GM21825 (cell line): ENCODE measurements around the gene ARHGEF3.

Source experiments
- ATAC-seq: cut with Tn5 transposase; IDR thresholded peaks from one replicate; pipeline ENCODE4 v1.9.1; 2021; ENCODE audit warnings: mild to moderate bottlenecking, moderate library complexity; ENCODE audit not compliant: unreplicated experiment

The ARHGEF3 gene

GRCh38 chr3:56823984-56824703, 22.4 kb upstream of the ARHGEF3 start:
- ATAC-seq, result no peak

GRCh38 chr3:56823421-56823926, 21.7 kb upstream of the ARHGEF3 start:
- ATAC-seq, result no peak

- no peak for ATAC-seq
Observed at GRCh38 chr3:56822501-56822900, 20.8 kb upstream of the ARHGEF3 start.

DNA sequence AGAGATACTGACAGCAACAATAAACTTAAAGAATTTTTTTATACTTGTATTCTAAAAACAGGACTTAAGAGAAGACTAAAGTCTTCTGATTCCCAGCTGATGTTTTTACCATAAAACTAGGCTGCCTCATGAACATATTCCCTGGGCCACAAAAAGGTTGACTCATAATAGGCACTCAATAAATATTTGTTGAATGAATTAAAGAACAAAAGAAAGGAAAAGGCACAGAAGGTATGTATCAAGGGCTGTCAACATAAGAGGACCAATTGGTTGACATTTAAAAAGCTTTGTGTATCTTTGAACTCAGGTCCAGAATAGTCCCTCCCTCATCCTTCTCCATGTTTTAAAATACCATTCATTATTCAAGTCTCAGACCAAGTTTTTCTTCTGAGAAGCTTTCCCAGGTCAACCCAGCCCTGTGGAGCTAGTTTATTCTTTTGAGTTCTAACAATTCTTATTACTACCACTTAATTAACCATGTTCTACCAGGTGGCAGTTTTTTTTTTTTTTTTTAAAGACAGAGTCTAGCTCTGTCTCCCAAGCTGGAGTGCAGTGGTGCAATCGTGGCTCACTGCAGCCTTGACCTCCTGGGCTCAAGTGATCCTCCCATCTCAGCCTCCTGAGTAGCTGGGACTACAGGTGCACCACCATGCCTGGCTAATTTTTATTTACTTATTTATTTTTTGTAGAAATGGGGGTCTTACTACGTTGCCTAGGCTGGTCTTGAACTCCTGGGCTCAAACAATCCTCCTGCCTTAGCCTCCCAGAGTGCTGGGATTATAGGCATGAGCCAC, 17.5 kb upstream of the ARHGEF3 start:
- ATAC-seq, result no peak

DNA sequence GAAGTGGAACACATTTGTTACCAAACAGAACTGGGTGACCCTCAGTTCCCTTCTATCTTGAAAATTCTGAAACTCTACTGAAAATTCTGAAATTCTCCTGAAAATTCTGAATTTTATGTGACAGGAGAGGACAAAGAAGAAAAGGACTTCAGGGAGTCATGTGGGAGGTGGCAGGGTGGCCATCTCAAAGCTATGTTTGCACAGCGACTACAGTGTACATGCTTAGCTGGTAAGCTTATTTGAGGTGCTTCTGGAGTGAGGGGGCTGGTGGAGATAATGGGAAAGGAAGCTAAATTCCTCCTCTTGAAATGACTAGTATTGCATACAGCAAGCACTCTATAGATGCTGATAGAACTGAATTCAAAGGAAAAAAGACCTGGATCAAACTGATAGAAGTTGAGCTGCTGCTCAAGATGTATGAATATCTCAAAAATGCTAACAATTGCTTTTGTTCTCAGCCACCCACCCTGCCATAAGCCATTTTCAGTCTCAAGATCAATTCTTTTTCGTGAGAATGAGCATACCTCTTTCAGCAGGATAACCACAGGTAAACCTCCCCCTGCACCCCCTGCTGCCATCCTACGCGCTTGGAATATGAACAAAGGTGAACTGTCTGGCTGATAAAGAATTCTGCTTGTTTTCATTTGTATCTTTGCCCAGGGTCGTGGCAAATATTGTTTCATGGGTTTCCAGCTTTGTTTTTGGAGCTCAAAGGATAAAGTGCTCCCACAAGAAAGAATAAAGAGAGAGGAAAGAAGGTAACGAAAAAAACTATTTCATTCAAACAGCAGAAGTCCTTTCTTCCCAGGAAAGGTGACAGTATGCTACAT, 16.6 kb upstream of the ARHGEF3 start:
- no peak for ATAC-seq

- no peak for ATAC-seq
Observed at GRCh38 chr3:56817646-56818045, 15.9 kb upstream of the ARHGEF3 start.

DNA sequence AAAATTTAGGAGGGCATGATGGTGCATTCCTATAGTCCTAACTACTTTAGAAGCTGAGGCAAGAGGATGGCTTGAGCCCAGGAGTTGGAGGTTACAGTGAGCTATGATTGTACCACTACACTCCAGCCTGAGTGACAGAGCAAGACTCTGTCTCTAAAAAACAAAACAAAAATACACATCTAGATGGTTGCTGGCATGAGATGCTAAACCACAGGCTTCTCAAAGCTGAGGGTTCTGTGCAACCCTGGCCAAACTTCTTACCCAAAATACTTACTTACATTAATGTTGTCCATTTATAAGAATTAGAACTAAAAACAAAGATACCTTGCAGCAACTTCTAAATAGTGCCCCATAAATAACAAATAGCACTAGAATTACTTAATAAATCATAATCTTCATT, 14.3 kb upstream of the ARHGEF3 start:
- no peak for ATAC-seq

DNA sequence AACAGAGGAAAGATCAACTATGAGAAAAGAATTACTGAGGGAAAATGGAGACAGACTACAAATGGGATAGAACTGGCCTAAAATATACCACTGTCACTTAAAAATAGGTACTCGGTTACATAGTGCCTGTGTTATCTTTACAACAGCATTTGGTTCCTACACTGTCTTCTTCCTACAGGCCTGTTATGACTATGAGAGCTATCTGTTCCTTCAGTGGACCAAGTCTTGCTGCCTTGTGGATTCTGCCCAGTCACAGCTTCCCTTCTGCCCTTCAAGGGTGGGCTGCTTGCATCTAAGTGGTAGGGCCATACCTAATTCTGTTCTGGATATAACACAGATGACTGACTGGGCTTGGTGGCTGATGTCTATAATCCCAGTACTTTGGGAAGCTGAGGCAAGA, 13.8 kb upstream of the ARHGEF3 start:
- no peak for ATAC-seq

- ATAC-seq, result no peak
Observed at GRCh38 chr3:56813653-56813960, 11.9 kb upstream of the ARHGEF3 start.

DNA sequence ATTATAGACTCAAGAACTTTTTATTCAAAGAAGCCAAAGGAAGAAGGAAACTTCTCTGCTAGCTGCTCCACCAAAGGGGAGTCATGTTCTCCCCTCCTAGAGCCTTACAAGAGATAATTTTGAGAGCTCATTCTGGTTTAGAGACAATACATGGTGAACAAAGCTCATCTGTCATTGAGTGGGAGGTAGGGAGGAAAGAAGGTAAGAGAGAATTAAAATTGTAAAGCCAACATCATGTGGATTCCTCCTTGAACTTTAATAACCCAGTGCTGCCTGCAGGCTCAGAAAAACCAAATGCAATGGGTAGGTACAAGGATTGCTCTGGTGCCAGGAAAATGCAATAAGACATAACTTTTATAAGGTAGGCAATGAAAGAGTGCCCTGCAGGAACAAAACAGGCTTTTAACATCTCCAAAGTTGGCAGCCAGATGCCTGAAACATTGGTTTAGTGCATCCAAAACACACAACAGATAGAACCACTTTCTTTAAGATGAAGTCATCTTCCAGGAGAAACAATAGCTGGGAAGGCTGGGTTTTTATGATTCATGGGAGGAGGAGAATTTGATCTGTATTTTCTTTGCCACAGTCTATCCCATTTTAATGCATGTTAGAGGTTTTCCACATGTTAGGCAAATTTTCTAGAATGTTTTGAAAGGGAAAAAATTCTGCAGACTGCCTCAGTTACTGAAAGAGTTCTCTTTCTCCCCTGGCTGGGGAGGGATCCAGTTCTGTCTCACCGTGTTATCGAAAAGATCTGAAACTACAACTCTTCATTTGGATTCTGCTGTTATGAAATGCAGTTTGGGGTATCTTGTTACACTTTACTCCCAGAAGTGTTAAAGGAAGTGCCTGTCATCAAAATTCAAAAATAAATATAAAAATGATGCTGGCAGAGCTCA, 11.3 kb upstream of the ARHGEF3 start:
- no peak for ATAC-seq

- no peak for ATAC-seq
Observed at GRCh38 chr3:56811546-56812202, 9.9 kb upstream of the ARHGEF3 start.

DNA sequence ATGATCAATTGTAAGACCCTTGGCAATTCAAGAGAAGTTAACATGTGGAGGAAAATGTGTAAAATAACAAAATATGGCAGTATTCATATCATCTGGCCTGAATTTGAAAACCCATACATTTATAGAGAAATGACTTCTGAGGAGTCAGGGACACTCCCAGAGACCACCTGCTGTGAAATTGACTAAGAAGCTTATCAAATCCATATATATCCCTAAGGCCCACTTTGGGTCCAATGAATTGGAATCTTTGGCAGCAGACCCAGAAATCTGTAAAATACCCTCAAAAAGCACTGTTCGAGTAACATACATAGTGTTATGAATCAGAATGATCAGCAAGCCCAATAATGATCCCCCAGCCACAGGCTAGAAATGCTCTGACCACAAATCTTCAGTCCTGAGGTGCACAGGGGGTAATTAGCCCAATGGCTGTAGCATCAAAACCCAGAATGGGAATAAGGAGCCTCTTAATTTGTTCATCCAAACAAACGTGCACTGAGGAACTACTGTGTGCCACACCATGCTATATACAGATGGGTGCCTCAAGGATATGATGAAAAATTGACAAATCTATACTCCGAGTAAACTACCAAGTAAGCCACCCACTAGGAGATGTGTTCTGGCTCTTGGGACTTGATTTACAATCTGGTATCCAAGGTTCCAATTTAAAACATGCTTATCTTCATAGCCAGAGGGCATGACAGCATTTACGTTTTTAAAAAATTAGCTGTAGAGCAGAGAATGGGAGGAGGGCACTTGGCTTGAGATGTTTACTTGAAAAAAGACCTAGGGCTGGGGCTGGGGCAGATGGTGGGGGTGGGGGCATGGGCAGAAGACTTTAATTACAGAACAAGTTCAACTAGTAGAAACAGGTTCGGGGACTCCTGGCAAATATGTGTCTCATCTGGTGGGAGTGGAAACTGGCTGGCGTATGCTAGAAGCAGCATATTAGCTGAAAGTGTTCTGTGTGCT, 9.1 kb upstream of the ARHGEF3 start:
- no peak for ATAC-seq

DNA sequence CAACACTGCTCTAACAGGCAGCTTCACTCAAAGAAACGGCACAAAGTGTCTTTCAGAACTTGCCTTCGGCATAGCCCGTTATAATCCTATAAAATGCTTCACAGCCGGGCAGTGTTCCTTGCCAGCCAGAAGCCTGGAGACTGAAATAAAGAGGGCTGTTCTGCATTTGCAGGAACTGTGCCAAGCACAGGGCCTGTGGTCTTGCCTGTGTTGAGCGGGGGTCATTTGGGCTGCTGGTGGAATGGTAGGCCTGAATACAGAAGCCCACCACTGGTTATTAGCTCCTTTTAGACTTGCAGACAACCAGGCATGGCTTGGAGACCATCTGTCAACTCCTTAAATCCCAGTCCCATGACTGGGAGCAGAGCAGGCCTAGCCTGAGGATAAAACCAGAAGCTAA, 4.7 kb upstream of the ARHGEF3 start:
- ATAC-seq, result no peak

DNA sequence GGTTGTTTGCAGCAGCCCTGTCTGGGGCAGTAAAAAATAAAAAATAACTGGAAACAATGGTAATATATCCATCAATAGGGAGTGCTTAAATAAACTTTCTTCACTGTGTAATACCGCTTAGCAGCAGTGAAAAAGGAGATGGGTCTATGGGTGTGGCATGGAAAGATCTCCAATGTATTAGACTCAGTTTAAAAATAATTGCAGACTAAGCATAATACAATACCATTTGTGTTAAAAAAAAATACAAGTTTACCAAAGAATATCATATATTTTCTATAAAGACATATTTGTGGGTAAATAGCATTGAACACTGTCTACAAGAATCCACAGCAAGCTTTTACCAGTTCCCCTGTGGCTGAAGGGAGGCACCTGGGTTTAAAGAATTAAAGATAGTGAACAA, 1.0 kb upstream of the ARHGEF3 start:
- ATAC-seq, result no peak

- no peak for ATAC-seq
Observed at GRCh38 chr3:56802378-56802745, 613 bp upstream of the ARHGEF3 start.

- ATAC-seq, result no peak
Observed at GRCh38 chr3:56800832-56801661, 702 bp downstream of the ARHGEF3 start.

- ATAC-seq, result no peak
Observed at GRCh38 chr3:56800130-56800831, 1.5 kb downstream of the ARHGEF3 start.
